ENCODE measurements around the gene TNS3.

TNS3 gene

DNA sequence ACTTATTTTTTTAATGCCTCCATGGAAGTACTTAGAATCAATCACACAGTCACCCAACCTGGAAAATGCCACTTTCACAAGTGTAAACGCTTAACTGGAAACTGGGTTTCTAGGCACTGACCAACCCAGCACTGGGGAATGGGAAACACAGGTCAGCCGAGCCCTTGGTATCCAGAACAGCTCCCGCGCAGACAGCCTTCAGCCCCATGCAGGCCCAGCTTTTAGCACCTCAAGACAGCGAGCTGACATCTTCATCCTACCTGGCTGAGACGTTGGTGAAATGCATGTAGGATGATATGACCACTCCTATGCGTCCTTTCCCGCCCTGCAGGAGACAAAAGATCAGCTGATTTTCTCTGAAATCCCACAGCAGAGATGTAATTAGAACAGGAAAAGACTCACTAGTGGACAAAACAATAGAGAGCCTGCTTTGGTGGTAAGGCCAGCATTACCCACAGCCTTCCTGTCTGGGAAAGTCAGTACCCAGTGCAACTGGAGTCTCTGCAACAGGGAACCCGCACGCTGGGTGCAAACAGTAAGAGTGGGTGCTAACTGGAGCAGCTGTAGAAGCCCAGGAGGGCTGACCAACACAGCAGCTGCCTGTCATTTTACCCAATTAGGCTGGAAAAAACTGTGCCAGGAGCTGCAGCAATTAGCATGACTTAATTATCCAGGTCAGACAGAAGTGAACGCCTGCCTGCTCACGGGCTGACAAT is 153.7 kb downstream of the TNS3 start:
- no peak for DNase-seq (ENCODE audit: low read depth in 2 of 2)

DNA sequence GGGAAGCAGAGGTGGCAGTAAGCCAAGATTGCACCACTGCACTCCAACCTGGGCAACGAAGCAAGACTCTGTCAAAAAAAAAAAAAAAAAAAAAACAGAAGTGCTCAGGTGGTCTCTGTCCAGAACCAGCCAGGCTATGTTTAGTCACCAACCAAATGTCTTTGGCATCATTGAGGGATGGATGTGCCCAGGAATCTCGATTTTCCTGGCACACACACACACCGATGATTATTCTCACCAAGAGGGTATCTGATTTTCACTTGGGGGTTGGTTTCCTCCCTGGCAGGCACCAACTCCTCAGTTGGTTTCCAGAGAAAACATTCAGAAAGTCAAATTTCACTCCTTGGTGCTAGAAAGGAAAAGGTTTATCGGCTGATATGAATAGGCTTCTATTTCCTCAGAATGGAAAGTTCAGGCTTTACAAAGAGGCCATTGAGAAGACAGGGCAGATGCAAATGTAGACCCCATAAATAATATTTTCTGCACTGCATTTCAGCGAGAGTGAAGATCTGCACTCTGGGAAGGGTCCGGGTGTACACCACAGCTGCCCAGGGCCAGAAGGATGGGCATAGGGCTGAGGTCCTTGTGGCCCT is 154.8 kb downstream of the TNS3 start:
- no peak for DNase-seq (ENCODE audit: low read depth in 2 of 2)

DNA sequence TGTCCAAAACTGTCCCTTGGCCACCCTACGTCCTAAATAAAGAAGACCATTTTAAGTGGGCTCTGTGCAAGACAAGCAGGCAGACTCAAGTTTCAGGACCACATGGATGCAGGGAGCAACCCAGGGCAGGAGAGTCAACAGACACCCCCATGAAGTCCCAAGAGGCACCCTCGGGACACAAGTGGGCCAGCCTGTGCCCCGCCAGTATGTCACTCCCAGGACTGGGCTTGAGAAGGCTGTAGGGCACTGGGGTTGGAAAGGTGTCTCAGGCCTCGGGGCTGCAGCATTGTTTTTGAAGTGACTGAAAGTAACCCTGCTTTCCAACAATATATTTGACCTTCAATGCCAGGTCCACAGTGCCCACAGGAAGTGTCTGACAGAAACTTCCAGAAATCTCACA is 157.4 kb downstream of the TNS3 start:
- DNase-seq (ENCODE audit: low read depth in 2 of 2): no peak

DNA sequence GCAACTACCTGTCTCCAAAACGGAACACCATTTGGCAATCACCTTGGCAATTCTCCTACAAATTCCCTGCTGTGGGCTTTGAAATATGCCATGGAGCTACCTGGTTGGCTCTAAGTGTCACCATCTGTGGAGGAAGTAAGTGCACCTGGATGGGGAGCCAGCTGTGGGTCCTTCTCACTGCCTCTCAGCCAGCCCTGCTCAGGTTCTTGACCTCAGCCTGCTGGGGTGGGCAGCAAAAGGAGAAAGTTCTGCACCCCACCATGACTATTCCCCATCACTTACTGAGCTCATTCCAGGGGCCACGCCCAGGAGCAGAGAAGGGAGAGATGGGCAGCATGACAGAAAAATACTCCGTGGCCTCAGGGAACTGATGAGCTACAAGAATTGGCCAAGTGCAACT is 158.7 kb downstream of the TNS3 start:
- no peak for DNase-seq (ENCODE audit: low read depth in 2 of 2)

DNA sequence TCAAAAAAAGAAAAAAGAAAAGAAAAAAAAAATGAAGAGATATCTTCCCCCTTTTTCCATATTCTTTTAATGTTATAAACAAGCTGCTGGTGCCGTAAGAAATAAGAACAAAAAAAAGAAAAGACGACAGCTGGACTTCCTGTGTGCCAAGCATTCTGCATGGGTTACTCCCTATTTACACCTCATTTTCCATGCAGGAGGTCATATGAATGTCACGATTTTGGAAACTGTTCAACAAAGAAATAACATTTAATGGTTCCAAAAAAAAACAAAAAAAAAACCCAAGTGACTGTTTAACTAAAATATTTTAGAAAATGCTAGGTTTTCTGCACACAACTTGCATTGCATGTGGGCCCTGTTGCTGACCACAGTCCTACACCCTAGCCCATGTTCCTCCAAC is 159.3 kb downstream of the TNS3 start:
- no peak for DNase-seq (ENCODE audit: low read depth in 2 of 2)

DNA sequence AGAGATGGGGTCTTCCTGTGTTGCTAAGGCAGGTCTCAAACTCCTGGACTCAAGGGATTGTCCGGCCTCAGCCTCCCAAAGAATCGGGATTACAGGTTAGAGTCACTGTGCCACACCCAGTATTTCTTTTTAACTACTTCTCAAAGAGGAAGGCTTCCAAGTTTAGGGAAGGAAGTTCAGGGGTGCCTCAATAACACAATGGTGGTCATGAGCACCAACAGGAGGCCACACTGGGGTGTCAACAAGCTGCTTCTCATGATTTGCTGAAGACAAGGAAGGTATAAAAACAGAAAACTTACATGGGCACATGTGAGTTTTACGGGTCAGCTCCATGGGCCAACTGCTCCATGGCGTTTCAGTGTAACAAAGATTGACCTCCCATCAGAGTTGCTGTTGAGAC is 160.5 kb downstream of the TNS3 start:
- no peak for DNase-seq (ENCODE audit: low read depth in 2 of 2)

DNA sequence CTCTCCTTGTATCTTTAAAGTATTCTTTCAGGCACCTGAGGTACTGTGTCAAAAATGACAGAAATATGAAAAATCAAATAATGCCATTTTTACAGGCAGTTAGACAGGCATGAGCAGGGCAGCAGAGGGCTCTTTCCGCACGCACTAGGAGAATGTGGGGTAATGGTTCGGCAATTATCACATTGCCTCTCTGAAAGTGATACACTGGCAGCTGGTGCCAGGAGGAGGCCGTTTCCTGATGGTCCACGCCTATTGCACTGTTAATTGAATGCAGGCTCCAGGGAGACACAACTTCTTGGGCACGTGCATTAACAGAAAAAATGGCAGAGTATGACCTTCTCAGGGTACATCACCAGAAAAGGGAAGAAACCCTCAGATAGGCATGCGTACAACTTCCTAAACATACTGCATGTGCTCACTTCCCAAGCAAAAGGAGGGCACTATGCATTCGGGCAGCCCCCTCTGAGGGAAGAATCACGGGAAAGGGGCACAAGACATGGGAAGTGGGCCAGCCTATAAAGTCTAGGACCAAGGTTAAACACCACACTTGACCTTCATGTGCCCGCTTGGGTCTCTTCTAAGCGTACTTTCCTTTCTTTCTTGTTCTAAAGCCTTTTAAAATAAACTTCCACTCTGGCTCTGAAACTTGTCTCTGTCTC is 161.7 kb downstream of the TNS3 start:
- no peak for DNase-seq (ENCODE audit: low read depth in 2 of 2)

DNA sequence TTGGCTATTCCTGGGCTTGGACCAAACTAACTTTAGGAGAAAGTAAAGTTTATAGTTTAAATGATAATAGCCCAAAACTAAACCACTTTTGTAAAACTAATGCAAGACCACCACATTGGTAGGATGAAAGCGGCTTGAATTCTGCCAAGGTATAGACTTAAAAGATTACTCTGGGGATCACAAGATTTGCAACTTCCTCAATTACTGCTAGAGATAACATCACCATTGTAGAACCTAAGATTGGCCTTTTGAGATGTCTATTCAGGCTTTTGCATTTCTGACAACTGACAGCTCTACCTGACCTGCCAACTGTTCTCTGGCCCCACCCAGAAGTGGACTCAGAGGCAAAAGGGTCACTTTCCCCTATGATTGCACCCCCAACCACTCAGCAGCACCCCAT is 162.4 kb downstream of the TNS3 start:
- DNase-seq (ENCODE audit: low read depth in 2 of 2): no peak

DNA sequence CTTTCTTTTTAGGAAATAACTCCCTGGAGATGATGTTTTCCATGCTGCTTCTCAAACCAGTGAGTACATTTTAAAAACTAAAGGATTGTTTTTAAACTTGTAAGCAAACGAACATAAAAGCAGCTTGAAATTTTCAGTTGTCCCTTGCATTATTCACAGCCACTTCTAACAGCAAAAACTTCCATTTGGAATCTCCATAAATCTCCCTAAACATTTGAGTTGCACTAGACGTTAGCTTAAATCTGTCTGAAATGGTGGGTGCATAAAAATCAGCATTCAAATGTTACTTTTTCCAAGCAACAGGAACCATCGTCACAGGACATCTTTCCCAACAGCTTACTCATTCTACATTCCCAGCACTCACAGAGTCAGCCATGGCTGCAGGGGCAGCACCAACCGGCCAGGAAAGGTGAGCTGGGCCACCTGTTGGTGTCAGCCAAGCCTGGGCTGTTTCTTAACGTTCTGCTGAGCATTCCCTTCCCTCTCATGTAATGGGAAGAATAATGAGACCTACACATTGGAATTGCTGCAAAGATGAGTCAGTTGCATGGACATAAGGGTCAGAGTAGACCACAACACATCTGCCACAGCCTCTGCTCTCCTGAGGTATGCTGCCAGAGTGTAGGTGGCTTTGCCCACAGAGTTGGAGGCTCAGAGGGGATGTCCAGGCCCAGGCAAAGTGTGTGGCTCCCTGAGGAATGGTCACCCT is 163.2 kb downstream of the TNS3 start:
- no peak for DNase-seq (ENCODE audit: low read depth in 2 of 2)

DNA sequence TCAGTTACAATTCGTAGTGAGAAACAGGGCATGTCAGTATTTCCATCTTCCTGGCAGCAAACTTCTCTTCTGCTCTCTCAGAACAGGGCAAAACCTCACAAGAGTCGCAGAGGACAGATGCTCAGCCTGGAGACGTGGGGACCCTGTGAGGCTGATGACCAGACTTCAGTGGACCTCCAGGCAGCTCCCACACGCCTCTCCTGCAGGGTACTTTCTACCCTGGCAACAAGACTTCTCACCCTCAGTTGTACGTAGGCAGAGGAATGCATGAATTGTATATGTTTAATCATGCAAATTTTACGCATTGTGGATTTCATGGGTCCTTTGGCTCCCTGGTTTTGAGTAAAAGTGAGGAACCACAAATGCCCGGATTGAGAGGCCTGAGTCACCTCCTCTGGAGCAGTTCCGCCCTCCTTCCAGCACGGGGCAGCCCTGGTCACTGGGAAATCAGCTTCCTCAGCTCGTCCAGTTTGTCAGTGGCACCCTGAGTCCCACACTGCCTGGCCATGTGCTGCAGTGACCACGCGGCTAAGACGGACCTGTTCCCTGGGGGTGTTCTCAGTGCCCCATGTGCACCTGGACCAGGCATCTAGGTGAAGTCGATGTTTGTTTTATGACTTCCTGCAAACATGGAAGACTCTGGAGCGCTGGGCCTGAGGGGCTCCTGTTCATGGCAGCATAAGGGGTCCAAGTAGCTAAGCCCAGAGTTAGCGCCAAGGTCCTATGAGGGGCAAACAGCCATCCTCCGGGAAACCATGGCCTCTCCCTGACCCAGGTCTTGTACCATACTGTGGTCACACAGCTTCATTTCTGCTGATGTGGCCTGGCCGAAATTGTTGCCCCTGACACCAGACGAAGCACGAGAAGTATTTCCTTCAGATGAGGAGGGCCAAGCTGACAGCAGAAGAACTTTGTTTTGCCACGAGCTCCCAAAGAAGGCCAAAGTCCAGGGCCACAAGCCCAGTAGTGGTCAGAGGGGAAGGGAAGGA is 165.1 kb downstream of the TNS3 start:
- no peak for DNase-seq (ENCODE audit: low read depth in 2 of 2)

DNA sequence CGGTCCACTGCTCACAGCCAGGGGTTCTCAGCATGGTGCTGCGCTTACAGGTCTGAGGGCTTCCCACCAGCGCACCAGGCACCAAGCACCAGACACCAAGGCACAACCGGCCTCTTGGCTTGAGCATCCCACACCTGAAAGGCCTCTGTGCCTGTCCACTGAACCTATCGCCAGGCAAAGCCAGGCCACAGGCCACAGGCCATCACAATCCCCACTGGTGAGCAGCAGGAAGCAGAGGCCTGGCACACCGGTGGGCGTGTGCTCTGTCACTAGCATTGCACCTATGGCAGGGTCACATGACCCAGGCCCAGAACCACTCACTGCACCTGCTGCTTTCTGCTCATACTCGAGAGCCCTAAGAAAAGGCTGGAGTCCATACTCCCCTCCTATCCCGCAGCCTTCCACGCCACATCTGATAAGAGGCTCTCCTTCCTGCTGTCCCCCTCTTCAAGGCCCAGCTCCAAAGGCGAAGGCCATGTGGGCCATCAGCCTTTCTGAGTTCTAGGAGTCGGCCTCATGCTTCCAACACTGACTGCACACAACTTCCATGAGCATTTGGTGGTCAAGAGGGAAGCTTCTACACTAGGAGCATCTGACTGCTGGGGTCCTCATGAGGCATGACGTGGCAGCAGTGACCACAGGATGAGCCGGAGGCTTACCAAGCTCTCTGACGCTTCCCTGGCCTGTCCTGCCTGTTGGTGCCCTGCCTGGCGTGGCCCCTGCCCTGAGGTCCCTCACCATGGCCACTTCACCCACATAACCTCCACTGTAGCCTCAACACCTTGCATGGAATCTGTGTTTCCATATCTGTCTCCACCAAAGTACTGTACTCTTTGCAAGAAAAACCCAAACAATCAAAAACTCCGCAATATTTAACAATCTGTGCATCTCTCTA is 166.3 kb downstream of the TNS3 start:
- DNase-seq (ENCODE audit: low read depth in 2 of 2): no peak

DNA sequence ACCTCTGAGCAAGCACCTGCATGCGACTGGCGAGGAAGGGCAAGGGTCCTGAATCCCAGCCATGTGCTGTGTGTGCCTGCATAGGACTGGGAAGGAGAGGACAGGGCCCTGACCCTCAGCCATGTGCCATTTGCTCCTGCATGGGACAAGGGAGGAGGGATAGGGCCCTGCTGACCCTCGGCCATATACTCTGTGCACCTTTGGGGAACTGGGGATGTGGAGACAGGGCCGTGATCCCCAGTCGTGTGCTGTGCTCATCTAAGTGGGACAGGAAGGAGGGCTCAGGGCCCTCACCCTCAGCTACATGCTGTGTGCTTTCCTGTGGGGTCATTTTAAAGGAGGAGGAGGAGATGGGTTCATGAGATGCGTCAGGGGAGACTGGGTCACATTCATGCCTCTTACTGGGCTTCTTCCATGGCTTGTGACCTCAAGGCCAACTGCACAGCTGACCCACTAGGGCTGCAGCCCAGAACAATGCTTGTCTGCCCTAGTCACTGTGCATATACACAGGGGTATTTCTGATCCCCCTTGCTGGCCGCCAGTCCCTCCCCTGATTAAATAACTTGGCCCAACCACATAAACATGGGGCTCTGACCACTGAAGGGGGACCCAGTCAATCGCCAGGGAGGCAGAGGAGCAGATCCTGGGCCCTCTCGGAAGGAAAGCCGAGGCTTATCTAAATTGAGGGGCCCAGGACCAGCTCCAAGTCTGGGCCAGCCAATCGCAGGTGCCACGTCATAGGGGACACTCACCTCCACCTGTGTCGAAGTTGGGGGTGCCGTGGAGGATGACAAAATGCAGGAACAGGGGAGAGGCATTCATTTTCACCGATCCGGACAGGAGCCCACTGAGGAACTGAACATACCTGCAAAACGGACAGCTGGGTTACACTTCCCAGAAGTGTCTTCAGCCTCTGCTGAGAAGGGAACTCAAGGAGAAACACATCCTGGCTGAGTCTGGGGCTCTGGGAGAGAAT is 167.3 kb downstream of the TNS3 start:
- DNase-seq (ENCODE audit: low read depth in 2 of 2): no peak

DNA sequence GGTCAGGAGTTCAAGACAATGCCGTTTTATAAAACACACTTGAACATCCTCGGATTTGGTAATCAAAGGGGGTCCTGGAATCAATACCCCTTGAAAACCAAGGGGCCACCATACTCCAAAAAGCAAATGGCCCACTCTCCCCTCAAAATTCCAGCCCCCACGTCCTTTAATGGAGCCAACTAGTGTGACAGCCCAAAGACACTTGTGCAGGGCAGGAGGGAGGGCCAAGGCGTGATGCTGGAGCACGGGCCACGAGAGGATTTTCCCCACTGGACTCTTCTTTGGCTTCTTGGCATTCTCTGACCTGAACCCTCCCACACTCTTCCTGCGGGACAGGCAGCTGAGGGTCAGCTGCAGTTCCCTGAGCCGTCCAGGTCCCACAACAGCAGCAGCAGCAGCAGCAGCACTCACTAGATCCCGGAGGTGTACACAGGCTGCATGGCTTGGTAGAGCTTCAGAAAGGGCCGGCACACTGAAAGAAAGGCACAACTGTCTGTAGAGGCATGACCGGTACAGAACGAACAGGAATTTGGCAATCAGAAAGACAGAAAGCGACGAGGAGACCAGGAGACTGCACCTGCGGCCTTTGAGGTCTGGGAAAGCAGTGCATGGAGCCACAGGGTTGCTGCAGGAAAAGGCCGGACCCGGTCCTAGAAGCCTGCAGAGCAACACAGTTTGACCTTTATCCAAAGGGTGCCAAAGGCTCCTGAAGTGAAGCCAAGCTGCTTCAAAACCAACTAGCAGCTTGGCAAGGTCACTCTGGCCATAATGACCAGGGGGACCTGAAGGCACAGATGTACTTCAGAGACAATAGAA is 168.2 kb downstream of the TNS3 start:
- no peak for DNase-seq (ENCODE audit: low read depth in 2 of 2)

DNA sequence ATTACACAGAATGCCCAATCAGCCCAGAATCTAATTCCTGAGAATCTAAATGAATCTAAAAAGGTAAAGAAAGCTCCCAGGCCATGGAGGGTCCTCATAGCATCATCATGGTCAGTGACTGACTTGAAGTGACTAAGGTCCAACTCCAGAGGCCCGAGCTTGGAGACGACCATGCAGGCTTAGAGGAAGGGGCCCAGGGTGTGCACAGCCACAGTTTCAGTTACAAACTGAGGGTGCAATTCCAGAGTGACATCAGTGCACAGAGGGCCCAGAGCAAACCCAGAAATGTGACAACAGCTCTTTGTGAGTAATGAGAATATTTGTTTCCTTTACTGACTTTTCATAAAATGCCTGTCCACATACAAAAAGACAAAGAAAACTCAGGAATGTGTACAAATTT is 170.0 kb downstream of the TNS3 start:
- no peak for DNase-seq (ENCODE audit: low read depth in 2 of 2)

DNA sequence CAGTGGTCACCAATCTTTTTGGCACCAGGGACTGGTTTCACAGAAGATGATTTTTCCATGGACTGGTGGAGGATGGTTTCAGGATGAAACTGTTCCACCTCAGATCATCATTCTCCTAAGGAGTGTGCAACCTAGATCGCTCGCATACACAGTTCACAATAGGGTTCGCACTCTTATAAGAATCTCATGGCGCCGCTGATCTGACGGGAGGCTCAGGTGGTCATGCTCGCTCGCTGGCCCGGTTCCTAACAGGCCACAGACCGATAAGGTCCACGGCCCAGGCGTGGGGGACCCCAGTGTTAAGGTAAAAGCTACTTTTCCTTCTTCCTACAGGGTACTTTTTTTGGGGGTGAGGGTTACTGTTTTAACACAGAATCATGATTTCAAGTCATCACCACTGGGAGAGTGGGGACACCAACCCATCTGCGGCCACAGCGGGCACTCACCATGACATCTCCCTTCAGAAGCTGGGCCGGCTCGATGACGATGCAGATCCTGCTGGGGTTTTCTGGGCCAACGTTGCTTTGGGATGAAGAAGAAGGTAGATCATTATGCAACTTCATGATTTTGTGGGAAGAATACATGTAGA is 170.5 kb downstream of the TNS3 start:
- no peak for DNase-seq (ENCODE audit: low read depth in 2 of 2)

DNA sequence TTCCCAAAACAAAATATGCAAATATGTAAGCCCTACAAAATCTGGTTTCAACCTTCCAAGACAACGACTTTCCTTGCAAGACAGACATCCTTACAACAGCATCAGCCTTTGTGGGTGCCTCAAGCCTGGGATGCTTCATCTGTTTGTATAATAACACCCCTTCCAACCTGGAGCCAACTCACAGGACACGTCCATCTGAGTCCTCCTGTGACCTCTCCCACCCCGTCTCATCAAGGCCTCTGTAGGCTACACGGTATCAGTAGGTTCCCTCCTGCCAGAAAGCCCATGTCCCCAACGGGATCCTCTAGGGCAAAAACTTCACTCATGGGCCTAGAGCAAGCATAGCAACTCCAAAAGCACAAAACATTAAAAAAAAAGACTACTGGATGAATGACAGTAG is 173.2 kb downstream of the TNS3 start:
- DNase-seq (ENCODE audit: low read depth in 2 of 2): no peak

DNA sequence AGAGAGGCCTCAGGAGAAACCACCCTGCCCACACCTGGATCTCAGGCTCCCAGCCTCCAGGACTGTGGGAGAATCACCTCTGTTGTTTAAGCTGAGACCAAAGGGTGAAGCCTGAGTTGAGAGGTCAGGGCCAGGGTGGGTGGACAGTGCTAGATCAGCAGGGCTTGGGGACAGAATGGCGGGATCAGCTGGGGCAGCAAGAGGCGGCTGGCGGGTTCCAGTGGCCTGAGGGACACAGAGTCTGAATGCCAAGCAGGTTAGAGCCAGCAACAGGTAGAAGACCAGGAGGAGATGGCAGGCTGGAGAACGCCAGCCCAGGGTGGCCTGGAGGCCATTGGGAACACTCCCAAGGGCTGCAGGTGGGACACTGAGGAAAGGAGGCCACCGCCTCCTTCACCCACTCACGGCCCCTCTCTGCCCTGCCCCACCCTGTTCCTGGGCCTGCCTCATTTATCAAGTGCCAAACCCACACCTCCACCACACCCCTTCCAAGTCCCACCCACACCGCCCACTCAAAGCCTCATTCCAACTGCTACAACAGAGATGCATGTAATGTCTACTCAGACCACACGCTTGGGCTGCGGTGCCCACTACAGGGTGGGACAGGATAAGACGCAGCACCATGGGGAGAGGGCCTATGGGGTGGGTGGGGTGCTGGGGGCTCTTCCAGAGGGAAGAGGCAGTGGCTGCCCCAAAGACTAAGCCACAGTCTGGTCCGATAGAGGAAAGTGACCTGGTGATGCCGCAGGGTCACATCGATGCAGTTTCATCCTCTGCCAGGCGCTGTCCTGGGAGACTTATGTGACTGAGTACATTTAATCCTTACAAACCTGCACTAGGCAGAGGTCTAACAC is 173.9 kb downstream of the TNS3 start:
- DNase-seq (ENCODE audit: low read depth in 2 of 2): no peak
